Measurements from ENCODE around the gene SLC4A4.

- TF ChIP-seq CTCF (IDR thresholded peaks at IDR 0.05): no peak
- no peak for TF ChIP-seq PRDM15 (CRISPR knock-in tag; IDR thresholded peaks at IDR 0.05)
- no peak for TF ChIP-seq E2F1 (CRISPR knock-in tag; IDR thresholded peaks at IDR 0.05)
- no peak for TF ChIP-seq ELF4 (CRISPR knock-in tag; IDR thresholded peaks at IDR 0.05; ENCODE audit: low read depth)
- no peak for TF ChIP-seq ZSCAN18 (CRISPR knock-in tag; IDR thresholded peaks at IDR 0.05)
- TF ChIP-seq NR3C1 (CRISPR knock-in tag; conservative IDR thresholded peaks at IDR 0.05; ENCODE audit: low read depth): no peak
- no peak for TF ChIP-seq USF1 (CRISPR knock-in tag; IDR thresholded peaks at IDR 0.05)
Observed at GRCh38 chr4:71487344-71487920, 148.6 kb downstream of the SLC4A4 start.
